GM23338 (cell line): ENCODE results near the gene ABCC3. TPM values are rescaled to one million over a fixed set of nuclear protein-coding genes. Genes with fewer than 3 reads are reported as not detected.

Experiments
- ATAC-seq: fragments of 200-7000 bp; cut with Tn5 transposase; 3 replicates; pipeline ENCODE4 v1.9.1; 2020
- DNase-seq: peaks from one replicate; pipeline ENCODE4 v3.0.0-alpha.2; 2015; ENCODE audit warnings: low spot score
- H2AFZ ChIP-seq: fragments of 200-600 bp; sonication (generic); 2 replicates; pipeline ENCODE4 v1.8.0; 2016; ENCODE audit warnings: antibody characterized with exemption, mild to moderate bottlenecking, moderate library complexity
- H3F3A ChIP-seq: fragments of 200-600 bp; sonication (generic); replicated peaks from 2 replicates; pipeline ENCODE4 v1.8.0; 2017; ENCODE audit warnings: antibody characterized with exemption, mixed run types, low read depth
- H3K27ac ChIP-seq: fragments of 200-600 bp; sonication (generic); 2 replicates; pipeline ENCODE4 v1.6.1; 2016; ENCODE audit warnings: low read depth
- H3K27me3 ChIP-seq: fragments of 200-600 bp; sonication (generic); 2 replicates; pipeline ENCODE4 v1.8.0; 2016; ENCODE audit warnings: mild to moderate bottlenecking, mixed run types, moderate library complexity; ENCODE audit not compliant: insufficient read depth
- H3K36me3 ChIP-seq: fragments of 200-600 bp; sonication (generic); 2 replicates; pipeline ENCODE4 v1.8.0; 2016; ENCODE audit warnings: mild to moderate bottlenecking; ENCODE audit not compliant: insufficient read depth
- H3K4me1 ChIP-seq: fragments of 200-600 bp; sonication (generic); 2 replicates; pipeline ENCODE4 v1.8.0; 2016; ENCODE audit warnings: mild to moderate bottlenecking, moderate library complexity; ENCODE audit not compliant: insufficient read depth
- H3K4me2 ChIP-seq: fragments of 200-600 bp; sonication (generic); 2 replicates; pipeline ENCODE4 v1.7.1; 2017; ENCODE audit warnings: mixed run types
- H3K4me3 ChIP-seq: fragments of 200-600 bp; sonication (generic); 2 replicates; pipeline ENCODE4 v1.6.1; 2016; ENCODE audit warnings: mixed run types
- H3K79me2 ChIP-seq: fragments of 200-600 bp; sonication (generic); replicated peaks from 2 replicates; pipeline ENCODE4 v1.8.0; 2017; ENCODE audit warnings: mild to moderate bottlenecking; ENCODE audit not compliant: insufficient read depth
- H3K9me2 ChIP-seq: fragments of 200-600 bp; sonication (generic); 2 replicates; pipeline ENCODE4 v1.8.0; 2017; ENCODE audit not compliant: insufficient read depth
- H4K20me1 ChIP-seq: fragments of 200-600 bp; sonication (generic); replicated peaks from 2 replicates; pipeline ENCODE4 v1.8.0; 2017; ENCODE audit warnings: mild to moderate bottlenecking; ENCODE audit not compliant: insufficient read depth
- H3K27ac Mint-ChIP-seq: 2 replicates; pipeline ENCODE4 v1.8.0; 2020; ENCODE audit warnings: inconsistent platforms, mild to moderate bottlenecking, moderate library complexity, mixed read lengths
- H3K27me3 Mint-ChIP-seq: 3 replicates; pipeline ENCODE4 v1.8.0; 2022; ENCODE audit warnings: low read depth, mild to moderate bottlenecking, moderate library complexity, mixed read lengths, inconsistent platforms; ENCODE audit not compliant: insufficient read depth, poor library complexity
- H3K36me3 Mint-ChIP-seq: 3 replicates; pipeline ENCODE4 v1.8.0; 2021; ENCODE audit warnings: low read depth, mild to moderate bottlenecking, inconsistent platforms, moderate library complexity, mixed read lengths
- H3K4me1 Mint-ChIP-seq: 3 replicates; pipeline ENCODE4 v1.8.0; 2020; ENCODE audit warnings: mild to moderate bottlenecking, inconsistent platforms, mixed read lengths
- H3K4me3 Mint-ChIP-seq: 3 replicates; pipeline ENCODE4 v1.8.0; 2021; ENCODE audit warnings: moderate library complexity, mild to moderate bottlenecking, inconsistent platforms, mixed read lengths
- H3K9me3 Mint-ChIP-seq: 3 replicates; pipeline ENCODE4 v1.8.0; 2020; ENCODE audit warnings: moderate library complexity, mild to moderate bottlenecking, inconsistent platforms, mixed read lengths
- CTCF ChIP-seq, 2 experiments: fragments of 200-600 bp in 1 of 2; sonication (generic) in 1 of 2; conservative IDR thresholded peaks; 2 replicates each; pipeline versions ENCODE4 v1.5.1 to v1.6.1; 2016 to 2017; ENCODE audit warnings: antibody characterized with exemption in 2 of 2, low read depth in 2 of 2, mild to moderate bottlenecking in 2 of 2, moderate library complexity in 1 of 2
- NANOG ChIP-seq: IDR thresholded peaks from 2 replicates; pipeline ENCODE4 v1.6.1; 2016; ENCODE audit warnings: antibody characterized with exemption, borderline replicate concordance
- POLR2AphosphoS5 ChIP-seq: IDR thresholded peaks from 2 replicates; pipeline ENCODE4 v1.6.1; 2016; ENCODE audit warnings: antibody characterized with exemption, low read depth
- STAT1 ChIP-seq: IDR thresholded peaks from one replicate; pipeline ENCODE4 v1.6.1; 2016; ENCODE audit warnings: antibody characterized with exemption; ENCODE audit not compliant: unreplicated experiment
- polyA plus RNA-seq: library from polyadenylated mRNA; unstranded; fragments of >200 nt; fragmentation: Nextera tagmentation; extraction: Ambion mirVana; gene quantifications from 2 replicates; pipeline ENCODE4 v1.2.1, GENCODE V29; 2016
- small RNA-seq: library from RNA; depleted of rRNA; stranded (forward); fragments of <200 nt; gene quantifications from one replicate; pipeline ENCODE3, GENCODE V24; 2014; ENCODE audit warnings: low replicate concordance
- total RNA-seq: library from RNA; depleted of rRNA; stranded (reverse); fragments of >200 nt; shearing (Covaris generic); gene quantifications from 2 replicates; pipeline ENCODE4 v1.2.3, GENCODE V29; 2014; rRNA removed

ABCC3 gene
- total and polyA plus RNA-seq, 2 experiments from 2014 or later, result not detected

GRCh38 chr17:50739098-50739497 lies 104.4 kb downstream of the ABCC3 start:
- Histone ChIP-seq H2AFZ (no peak overlapping the region), H3K4me3 (no peak overlapping the region), H3K27me3 (no peaks in the 10 kb centered on the region), H3K4me1 (no peaks in the 10 kb centered on the region), H3K9me2 (no peaks in the 10 kb centered on the region), H3K4me2 (no peak overlapping the region), H3F3A (no peaks in the 10 kb centered on the region), H4K20me1 (peaks cover 67% of the 10 kb centered on the region), H3K79me2 (peaks cover 77% of the 10 kb centered on the region), H3K36me3 (peaks cover 55% of the 10 kb centered on the region), H3K27ac (no peak overlapping the region)
- Mint-ChIP-seq H3K27me3 (no peaks in the 10 kb centered on the region), H3K4me1 (no peaks in the 10 kb centered on the region), H3K9me3 (no peaks in the 10 kb centered on the region), H3K27ac (no peak overlapping the region; the same call in 1 of the 2 replicates), H3K4me3 (no peak overlapping the region), H3K36me3 (peaks cover 74% of the 10 kb centered on the region)
- no peak for DNase-seq
- ATAC-seq, result no peak
- TF ChIP-seq POLR2AphosphoS5 (no peak), STAT1 (no peak), NANOG (no peak), CTCF (conservative IDR thresholded peaks at IDR 0.05; ENCODE audit: low read depth in 2 of 2) (no peak)

Small RNAs within 50 kb of the gene (small RNA-seq; reads per million reads assigned to genes)
- gene RF00019, result not detected

Other genes with a start within 250 kb of the ABCC3 start
- gene LRRC59, start 237.4 kb upstream of the ABCC3 start, total RNA-seq, result 109 and 124 TPM in 2 replicates
- gene LRRC59, start 237.4 kb upstream of the ABCC3 start, polyA plus RNA-seq, result 46.4 and 47.1 TPM in 2 replicates
- 12.4 and 12.8 TPM in 2 replicates for gene ACSF2, start 208.7 kb upstream of the ABCC3 start, total RNA-seq
- gene ACSF2, start 208.7 kb upstream of the ABCC3 start, polyA plus RNA-seq, result 6.9 and 7.5 TPM in 2 replicates
- not detected in 2 replicates for gene CHAD, start 166.0 kb upstream of the ABCC3 start, total RNA-seq
- 0.18 TPM in 1 of 2 replicates, not detected in the other for gene CHAD, start 166.0 kb upstream of the ABCC3 start, polyA plus RNA-seq
- gene RSAD1, start 156.0 kb upstream of the ABCC3 start, total RNA-seq, result 27.5 and 28.7 TPM in 2 replicates
- gene RSAD1, start 156.0 kb upstream of the ABCC3 start, polyA plus RNA-seq, result 16.5 and 18.4 TPM in 2 replicates
- 0.63 and 4.6 TPM in 2 replicates for gene MYCBPAP, start 126.4 kb upstream of the ABCC3 start, total RNA-seq
- gene MYCBPAP, start 126.4 kb upstream of the ABCC3 start, polyA plus RNA-seq, result 1.7 and 1.8 TPM in 2 replicates
- 7.7 and 13.7 TPM in 2 replicates for gene EPN3, start 102.1 kb upstream of the ABCC3 start, total RNA-seq
- 2.2 and 2.3 TPM in 2 replicates for gene EPN3, start 102.1 kb upstream of the ABCC3 start, polyA plus RNA-seq
- gene SPATA20, start 87.7 kb upstream of the ABCC3 start, total RNA-seq, result 17.4 and 32.7 TPM in 2 replicates
- 12.5 and 13.8 TPM in 2 replicates for gene SPATA20, start 87.7 kb upstream of the ABCC3 start, polyA plus RNA-seq
- 3.6 and 5.1 TPM in 2 replicates for gene CACNA1G, start 74.2 kb upstream of the ABCC3 start, total RNA-seq
- 1.1 and 1.4 TPM in 2 replicates for gene CACNA1G, start 74.2 kb upstream of the ABCC3 start, polyA plus RNA-seq
- gene ANKRD40, start 73.0 kb downstream of the ABCC3 start, total RNA-seq, result 35.5 and 42.1 TPM in 2 replicates
- 19.0 and 19.8 TPM in 2 replicates for gene ANKRD40, start 73.0 kb downstream of the ABCC3 start, polyA plus RNA-seq
- gene LUC7L3, start 84.7 kb downstream of the ABCC3 start, total RNA-seq, result 58.0 and 69.3 TPM in 2 replicates
- gene LUC7L3, start 84.7 kb downstream of the ABCC3 start, polyA plus RNA-seq, result 369 and 501 TPM in 2 replicates
- gene ANKRD40CL, start 132.6 kb downstream of the ABCC3 start, total RNA-seq, result not detected in 2 replicates
- gene ANKRD40CL, start 132.6 kb downstream of the ABCC3 start, polyA plus RNA-seq, result not detected in 2 replicates
- not detected in 2 replicates for gene WFIKKN2, start 200.7 kb downstream of the ABCC3 start, total RNA-seq
- not detected in 2 replicates for gene WFIKKN2, start 200.7 kb downstream of the ABCC3 start, polyA plus RNA-seq
- gene TOB1, start 231.5 kb downstream of the ABCC3 start, total RNA-seq, result 12.1 and 15.3 TPM in 2 replicates
- gene TOB1, start 231.5 kb downstream of the ABCC3 start, polyA plus RNA-seq, result 41.2 and 46.9 TPM in 2 replicates